ENCODE data around the gene TMBIM6. TPM values are rescaled to one million over a fixed set of nuclear protein-coding genes. Genes with fewer than 3 reads are reported as not detected.

Gene TMBIM6
- 100 to 1,000 TPM; 364 to 620 (median 409) TPM for total RNA-seq

- H3K36me3 ChIP-seq, result no peaks in the 10 kb centered on the region
- peak within 1 kb of the TSS; percentile 98 to 100 for H3K27ac ChIP-seq
- no peaks in the 10 kb centered on the region for H3K9me3 ChIP-seq
- peaks cover 6 to 10% of the 10 kb centered on the region in 2 donors for H3K4me1 ChIP-seq
- intact Hi-C loops (cut with DNase I; ENCODE audit: low total_unique reads), result no loop called here
- peak within 1 kb of the TSS; percentile 70 to 90 (median 79) for H3K4me3 ChIP-seq
- no peaks in the 10 kb centered on the region for H3K27me3 ChIP-seq
- peak; percentile 99 to 100 for DNase-seq (ENCODE audit: low spot score in 2 of 2)
- peak; percentile 96 to 99 (median 98) for TF ChIP-seq CTCF (IDR thresholded peaks at IDR 0.05)
- peak; percentile 99 to 100 (median 99) for TF ChIP-seq POLR2AphosphoS5 (IDR thresholded peaks at IDR 0.05)
- TF ChIP-seq POLR2A (IDR thresholded peaks at IDR 0.05), result peak; percentile 99
These were observed at the start of gene TMBIM6 for GRCh38 chr12:49740930-49741881. Gene TMBIM6, plus strand, starts transcription at chr12:49741557. Its CDS starts 10,937 bp downstream, at chr12:49752494.

GRCh38 chr12:49692851-49693250 is 48.5 kb upstream of the TMBIM6 start:
- DNase-seq (ENCODE audit: low spot score in 2 of 2), result no peak
- Histone ChIP-seq H3K27ac (no peak overlapping the region), H3K27me3 (no peaks in the 10 kb centered on the region), H3K4me3 (no peak overlapping the region), H3K9me3 (no peaks in the 10 kb centered on the region), H3K4me1 (no peaks in the 10 kb centered on the region), H3K36me3 (no peaks in the 10 kb centered on the region)
- intact Hi-C loops (cut with DNase I; ENCODE audit: low total_unique reads), result no loop called here
- TF ChIP-seq POLR2AphosphoS5 (IDR thresholded peaks at IDR 0.05) (no peak), CTCF (IDR thresholded peaks at IDR 0.05) (no peak)

- TF ChIP-seq POLR2A (IDR thresholded peaks at IDR 0.05) (no peak), POLR2AphosphoS5 (IDR thresholded peaks at IDR 0.05) (no peak), CTCF (IDR thresholded peaks at IDR 0.05) (no peak)
- H3K36me3 ChIP-seq, result no peaks in the 10 kb centered on the region
- intact Hi-C loops (cut with DNase I; ENCODE audit: low total_unique reads), result no loop called here
- H3K9me3 ChIP-seq, result no peaks in the 10 kb centered on the region
- no peak overlapping the region for H3K4me3 ChIP-seq
- H3K27me3 ChIP-seq, result no peaks in the 10 kb centered on the region
- H3K4me1 ChIP-seq, result peaks cover 0 to 3% of the 10 kb centered on the region in 2 donors
- H3K27ac ChIP-seq, result no peak overlapping the region
- no peak for DNase-seq (ENCODE audit: low spot score in 2 of 2)
These were observed 47.4 kb upstream of the TMBIM6 start for GRCh38 chr12:49693931-49694444.

GRCh38 chr12:49696723-49697122 is 44.6 kb upstream of the TMBIM6 start:
- TF ChIP-seq CTCF (IDR thresholded peaks at IDR 0.05) (no peak), POLR2A (IDR thresholded peaks at IDR 0.05) (no peak), POLR2AphosphoS5 (IDR thresholded peaks at IDR 0.05) (no peak)
- no peak for DNase-seq (ENCODE audit: low spot score in 2 of 2)
- Histone ChIP-seq H3K27me3 (no peaks in the 10 kb centered on the region), H3K27ac (no peak overlapping the region), H3K9me3 (no peaks in the 10 kb centered on the region), H3K36me3 (no peaks in the 10 kb centered on the region), H3K4me1 (peaks cover 6 to 8% of the 10 kb centered on the region in 2 donors), H3K4me3 (no peak overlapping the region)
- intact Hi-C loops (cut with DNase I; ENCODE audit: low total_unique reads), result loop anchor here (5.0 kb wide), 1 partner anchor 399 kb away; the partner anchor contains the start of gene PRPH

GRCh38 chr12:49697808-49698207 is 43.5 kb upstream of the TMBIM6 start:
- H3K27me3 ChIP-seq, result no peaks in the 10 kb centered on the region
- TF ChIP-seq POLR2AphosphoS5 (IDR thresholded peaks at IDR 0.05) (no peak), CTCF (IDR thresholded peaks at IDR 0.05) (no peak), POLR2A (IDR thresholded peaks at IDR 0.05) (no peak)
- no peaks in the 10 kb centered on the region for H3K9me3 ChIP-seq
- no peak for DNase-seq (ENCODE audit: low spot score in 2 of 2)
- peaks cover 6 to 8% of the 10 kb centered on the region in 2 donors for H3K4me1 ChIP-seq
- no peaks in the 10 kb centered on the region for H3K36me3 ChIP-seq
- intact Hi-C loops (cut with DNase I; ENCODE audit: low total_unique reads), result loop anchor here (5.0 kb wide), 1 partner anchor 401 kb away; the partner anchor contains the start of gene PRPH
- no peak overlapping the region for H3K4me3 ChIP-seq
- H3K27ac ChIP-seq, result no peak overlapping the region
